ENCODE results near the gene PROZ. TPM values are rescaled to one million over a fixed set of nuclear protein-coding genes. Genes with fewer than 3 reads are reported as not detected.

The PROZ gene
- total RNA-seq, 4 donors from 2014 or later, result not detected

GRCh38 chr13:113184568-113185440, 26.4 kb downstream of the PROZ start:
- peaks cover 0 to 16% (median 0%) of the 10 kb centered on the region in 3 donors for H3K4me1 ChIP-seq
- no peaks in the 10 kb centered on the region for H3K27me3 ChIP-seq
- H3K36me3 ChIP-seq, result peaks cover 1 to 82% (median 19%) of the 10 kb centered on the region in 3 donors
- no peaks in the 10 kb centered on the region for H3K9me3 ChIP-seq
- H3K27ac ChIP-seq, result no peak overlapping the region
- intact Hi-C loops (cut with DNase I), result no loop called here
- DNase-seq, result no peak
- WGBS, 2 donors, result 82 to 90% methylated on average over 15 to 17 of the region's 22 CpGs
- H3K4me3 ChIP-seq, result no peak overlapping the region
- TF ChIP-seq, protein P1, sequence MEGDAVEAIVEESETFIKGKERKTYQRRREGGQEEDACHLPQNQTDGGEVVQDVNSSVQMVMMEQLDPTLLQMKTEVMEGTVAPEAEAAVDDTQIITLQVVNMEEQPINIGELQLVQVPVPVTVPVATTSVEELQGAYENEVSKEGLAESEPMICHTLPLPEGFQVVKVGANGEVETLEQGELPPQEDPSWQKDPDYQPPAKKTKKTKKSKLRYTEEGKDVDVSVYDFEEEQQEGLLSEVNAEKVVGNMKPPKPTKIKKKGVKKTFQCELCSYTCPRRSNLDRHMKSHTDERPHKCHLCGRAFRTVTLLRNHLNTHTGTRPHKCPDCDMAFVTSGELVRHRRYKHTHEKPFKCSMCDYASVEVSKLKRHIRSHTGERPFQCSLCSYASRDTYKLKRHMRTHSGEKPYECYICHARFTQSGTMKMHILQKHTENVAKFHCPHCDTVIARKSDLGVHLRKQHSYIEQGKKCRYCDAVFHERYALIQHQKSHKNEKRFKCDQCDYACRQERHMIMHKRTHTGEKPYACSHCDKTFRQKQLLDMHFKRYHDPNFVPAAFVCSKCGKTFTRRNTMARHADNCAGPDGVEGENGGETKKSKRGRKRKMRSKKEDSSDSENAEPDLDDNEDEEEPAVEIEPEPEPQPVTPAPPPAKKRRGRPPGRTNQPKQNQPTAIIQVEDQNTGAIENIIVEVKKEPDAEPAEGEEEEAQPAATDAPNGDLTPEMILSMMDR (IDR thresholded peaks at IDR 0.05), result no peak
- TF ChIP-seq POLR2A (IDR thresholded peaks at IDR 0.05), result no peak

DNA sequence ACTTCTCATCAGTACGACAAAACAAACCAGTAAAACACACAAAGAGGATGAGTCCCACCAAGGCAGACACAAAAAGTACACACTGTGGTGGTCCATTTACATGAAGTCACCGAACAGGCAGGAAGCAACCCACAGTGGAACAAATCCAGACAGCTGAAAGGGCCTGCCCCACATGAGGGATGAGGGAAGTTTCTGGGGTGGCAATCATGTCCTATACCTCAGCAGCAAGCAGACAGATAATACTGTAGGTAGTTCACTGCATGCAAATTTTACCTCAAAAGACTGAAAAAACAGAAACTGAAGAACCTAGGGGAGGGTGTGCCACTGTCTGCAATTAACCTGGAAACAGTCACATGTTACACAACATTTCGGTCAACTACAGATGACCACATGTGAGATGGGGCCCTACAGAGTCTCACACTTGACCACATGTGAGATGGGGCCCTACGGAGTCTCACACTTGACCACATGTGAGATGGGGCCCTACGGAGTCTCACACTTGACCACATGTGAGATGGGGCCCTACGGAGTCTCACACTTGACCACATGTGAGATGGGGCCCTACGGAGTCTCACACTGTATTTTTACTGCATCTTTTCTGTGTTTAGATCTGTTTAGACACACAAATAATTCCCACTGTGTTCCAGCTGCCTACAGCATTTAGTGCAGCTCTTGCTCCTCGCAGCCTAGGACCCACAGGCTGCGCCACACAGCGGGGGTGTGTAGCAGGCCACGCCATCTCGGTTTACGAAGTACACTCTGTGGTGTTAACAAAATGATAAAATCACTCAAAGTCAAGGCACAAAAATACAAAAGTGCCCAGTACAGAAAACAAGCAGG, 27.8 kb downstream of the PROZ start:
- intact Hi-C loops (cut with DNase I), result no loop called here
- WGBS, 2 donors, result 69 to 75% methylated on average over 12 of the region's 13 CpGs
- H3K27ac ChIP-seq, result peak overlapping the region in 3 of 4 donors; percentile 53 to 74 (median 68)
- H3K4me1 ChIP-seq, result peaks cover 0 to 16% (median 0%) of the 10 kb centered on the region in 3 donors
- DNase-seq, result no peak
- no peaks in the 10 kb centered on the region for H3K9me3 ChIP-seq
- no peak overlapping the region for H3K4me3 ChIP-seq
- H3K27me3 ChIP-seq, result no peaks in the 10 kb centered on the region
- TF ChIP-seq POLR2A (IDR thresholded peaks at IDR 0.05), result no peak
- TF ChIP-seq, protein P1 (IDR thresholded peaks at IDR 0.05), result no peak
- peaks cover 0 to 82% (median 14%) of the 10 kb centered on the region in 3 donors for H3K36me3 ChIP-seq

DNA sequence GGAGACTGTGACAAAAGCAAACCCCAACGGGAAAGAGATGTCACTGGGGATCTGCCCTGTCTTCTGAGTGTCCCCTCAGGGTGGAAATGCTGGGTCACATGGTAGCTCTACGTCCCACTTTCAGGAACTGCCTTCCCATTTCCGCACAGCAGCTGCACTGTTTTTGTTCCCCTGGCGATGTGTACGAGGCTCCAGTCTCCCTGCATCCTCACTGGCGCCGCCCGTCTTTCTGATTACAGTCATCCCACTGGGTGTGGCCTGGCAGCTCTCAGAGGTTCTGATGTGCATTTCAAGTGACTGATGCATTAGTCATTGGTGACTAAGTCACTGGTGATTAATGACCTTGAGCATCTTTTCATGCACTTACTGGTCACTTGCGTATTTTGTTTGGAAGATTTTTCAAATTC, 28.8 kb downstream of the PROZ start:
- Histone ChIP-seq H3K4me3 (peak overlapping the region in 2 of 4 donors; percentile 9 to 10), H3K9me3 (no peaks in the 10 kb centered on the region), H3K27ac (peak overlapping the region; percentile 53 to 74 (median 64)), H3K36me3 (peaks cover 0 to 82% (median 14%) of the 10 kb centered on the region in 3 donors), H3K27me3 (no peaks in the 10 kb centered on the region), H3K4me1 (peaks cover 0 to 16% (median 0%) of the 10 kb centered on the region in 3 donors)
- intact Hi-C loops (cut with DNase I), result no loop called here
- TF ChIP-seq, protein P1 (IDR thresholded peaks at IDR 0.05), result no peak
- no peak for TF ChIP-seq POLR2A (IDR thresholded peaks at IDR 0.05)
- WGBS, 2 donors, result 19 to 26% methylated on average over 9 of the region's 9 CpGs
- peak; percentile 15 for DNase-seq

GRCh38 chr13:113187883-113188665, 29.6 kb downstream of the PROZ start:
- intact Hi-C loops (cut with DNase I), result no loop called here
- Histone ChIP-seq H3K4me3 (no peak overlapping the region), H3K4me1 (peaks cover 0 to 16% (median 0%) of the 10 kb centered on the region in 3 donors), H3K36me3 (peaks cover 0 to 82% (median 14%) of the 10 kb centered on the region in 3 donors), H3K9me3 (no peaks in the 10 kb centered on the region), H3K27me3 (no peaks in the 10 kb centered on the region), H3K27ac (peak overlapping the region in 2 of 4 donors; percentile 24 to 74)
- TF ChIP-seq, protein P1 (IDR thresholded peaks at IDR 0.05), result no peak
- TF ChIP-seq POLR2A (IDR thresholded peaks at IDR 0.05), result no peak
- no peak for DNase-seq
- 91 to 92% methylated on average over 22 to 23 of the region's 23 CpGs for WGBS, 2 donors
